ENCODE results near the gene MT3.
"Not testable (repeated sequence)": the region's sequence is repeated elsewhere in the genome, so short reads cannot be mapped to it uniquely, and the experiment has no call there.

Gene MT3

GRCh38 chr16:56610017-56610608 is 20.8 kb downstream of the MT3 start:
- peak; percentile 94 for DNase-seq (ENCODE audit: low read depth)

GRCh38 chr16:56610609-56611111 is 21.3 kb downstream of the MT3 start:
- peak; percentile 37 for DNase-seq (ENCODE audit: low read depth)

- DNase-seq (ENCODE audit: low read depth), result peak; percentile 69
These were observed 22.0 kb downstream of the MT3 start for GRCh38 chr16:56611281-56611833.

- DNase-seq (ENCODE audit: low read depth), result no peak
These were observed 24.4 kb downstream of the MT3 start for GRCh38 chr16:56613706-56614105.

GRCh38 chr16:56614549-56614991 is 25.2 kb downstream of the MT3 start:
- peak; percentile 95 for DNase-seq (ENCODE audit: low read depth)

- peak; percentile 86 for DNase-seq (ENCODE audit: low read depth)
These were observed 26.0 kb downstream of the MT3 start for GRCh38 chr16:56615353-56615752.

- no peak for DNase-seq (ENCODE audit: low read depth)
These were observed 27.4 kb downstream of the MT3 start for GRCh38 chr16:56616608-56617211.

GRCh38 chr16:56617212-56618085 is 28.1 kb downstream of the MT3 start:
- peak; percentile 69 for DNase-seq (ENCODE audit: low read depth)

GRCh38 chr16:56618138-56618537 is 28.8 kb downstream of the MT3 start:
- DNase-seq (ENCODE audit: low read depth), result no peak

- no peak for DNase-seq (ENCODE audit: low read depth)
These were observed 31.1 kb downstream of the MT3 start for GRCh38 chr16:56620339-56620897.

- not testable (repeated sequence) for DNase-seq (ENCODE audit: low read depth)
These were observed 32.5 kb downstream of the MT3 start for GRCh38 chr16:56621665-56622445.

- not testable (repeated sequence) for DNase-seq (ENCODE audit: low read depth)
These were observed 33.9 kb downstream of the MT3 start for GRCh38 chr16:56623184-56623583.

- DNase-seq (ENCODE audit: low read depth), result no peak
These were observed 34.3 kb downstream of the MT3 start for GRCh38 chr16:56623637-56624036.

- peak; percentile 86 for DNase-seq (ENCODE audit: low read depth)
These were observed 36.0 kb downstream of the MT3 start, which contains the start of gene MT1E for GRCh38 chr16:56625140-56625942. Gene MT1E (plus strand): TSS chr16:56625781. CDS start chr16:56625852, 71 bp downstream.

GRCh38 chr16:56625943-56626654 is 36.8 kb downstream of the MT3 start:
- peak; percentile 82 for DNase-seq (ENCODE audit: low read depth)

GRCh38 chr16:56626685-56627084 is 37.4 kb downstream of the MT3 start:
- no peak for DNase-seq (ENCODE audit: low read depth)

- peak; percentile 40 for DNase-seq (ENCODE audit: low read depth)
These were observed 39.4 kb downstream of the MT3 start for GRCh38 chr16:56628486-56629350.

GRCh38 chr16:56629531-56629930 is 40.2 kb downstream of the MT3 start:
- no peak for DNase-seq (ENCODE audit: low read depth)

GRCh38 chr16:56630134-56630533 is 40.8 kb downstream of the MT3 start:
- DNase-seq (ENCODE audit: low read depth), result no peak

Data from ELR (cell line).